K562 (cell line): ENCODE data around the gene WNT3. TPM values are rescaled to one million over a fixed set of nuclear protein-coding genes. Genes with fewer than 3 reads are reported as not detected.
A peak's percentile ranks its signal among the peaks of the same experiment; 100 is the strongest.

Experiments used
- ATAC-seq: fragments of 200-7000 bp; cut with Tn5 transposase; 3 replicates; pipeline ENCODE4 v1.9.1; 2020; ENCODE audit warnings: moderate library complexity
- BruUV-seq: library from RNA; stranded (reverse); fragments of 400-500 nt; replicated peaks from 2 replicates; lab custom pipeline; 2021; lab: Mats Ljungman, UMichigan
- CTCF ChIA-PET: fragments of 300-600 bp; formaldehyde crosslinking; extraction: SDS; loops from one replicate; lab custom pipeline; 2021; ENCODE audit warnings: low intra/inter-chr PET ratio; lab: Yijun Ruan, JAX
- POLR2A ChIA-PET: fragments of 300-600, 350-650 bp; sonication (Branson Sonifier 250); formaldehyde crosslinking; extraction: SDS; loops from one replicate; lab custom pipeline; 2021; ENCODE audit warnings: antibody characterized with exemption, inconsistent platforms; lab: Yijun Ruan, JAX
- DNase-seq, 4 experiments: peaks; one replicate each; pipeline versions ENCODE4 v3.0.0 to v3.0.0-alpha.2; 2011 to 2018; ENCODE audit warnings: low spot score in 3 of 4, mixed read lengths in 3 of 4; ENCODE audit errors: extremely low read depth in 1 of 4
- FAIRE-seq: peaks from 2 replicates; lab custom pipeline; 2011; peaks lifted over from hg19 to GRCh38; lab: Jason Lieb, UNC
- H2AFZ ChIP-seq: 2 replicates; pipeline ENCODE4 v1.6.0; 2011; ENCODE audit warnings: low read depth, low read length, control low read depth, inconsistent platforms
- H3K27ac ChIP-seq: fragments of 200-600 bp; 3 replicates; pipeline ENCODE4 v1.8.0; 2011; ENCODE audit warnings: low read depth, mild to moderate bottlenecking, control low read depth, inconsistent platforms, low read length, moderate library complexity, mixed read lengths; ENCODE audit errors: extremely low read depth
- H3K27me3 ChIP-seq, 2 experiments: fragments of 300-600 bp in 1 of 2; 2 replicates in 1 of 2; 3 replicates in 1 of 2; pipeline versions ENCODE4 v1.6.0 to v1.8.0; 2011; ENCODE audit warnings: inconsistent platforms in 2 of 2, low read length in 2 of 2, mild to moderate bottlenecking in 1 of 2, mixed read lengths in 1 of 2, moderate library complexity in 1 of 2; ENCODE audit not compliant: control insufficient read depth in 2 of 2, insufficient read depth in 2 of 2
- H3K36me3 ChIP-seq: fragments of 300-600 bp; 3 replicates; pipeline ENCODE4 v1.8.0; 2011; ENCODE audit warnings: mild to moderate bottlenecking, low read length, inconsistent platforms; ENCODE audit not compliant: control insufficient read depth, insufficient read depth
- H3K4me1 ChIP-seq, 2 experiments: fragments of 200-600 bp in 1 of 2; replicated peaks in 1 of 2; 2 replicates in 1 of 2; 3 replicates in 1 of 2; pipeline versions ENCODE4 v1.5.1 to v1.8.0; 2011; ENCODE audit warnings: inconsistent platforms in 2 of 2, low read length in 2 of 2, mild to moderate bottlenecking in 1 of 2, mixed read lengths in 1 of 2, moderate library complexity in 1 of 2; ENCODE audit not compliant: control insufficient read depth in 2 of 2, insufficient read depth in 2 of 2
- H3K4me2 ChIP-seq: 2 replicates; pipeline ENCODE4 v1.6.1; 2011; ENCODE audit warnings: low read length, control low read depth, inconsistent platforms, mixed read lengths; ENCODE audit not compliant: insufficient read depth
- H3K4me3 ChIP-seq: fragments of 200-600 bp; sonication (generic), shearing (Covaris generic); 2 replicates; pipeline ENCODE4 v1.5.1; 2016; ENCODE audit warnings: control low read depth, inconsistent platforms
- H3K79me2 ChIP-seq: fragments of 200-600 bp; 3 replicates; pipeline ENCODE4 v1.8.0; 2011; ENCODE audit warnings: low read length, inconsistent platforms; ENCODE audit not compliant: control insufficient read depth, insufficient read depth
- H3K9ac ChIP-seq, 2 experiments: 2 replicates each; pipeline versions ENCODE4 v1.6.0 to v1.6.1; 2011; ENCODE audit warnings: low read depth in 2 of 2, low read length in 2 of 2, control low read depth in 1 of 2, inconsistent platforms in 1 of 2, mild to moderate bottlenecking in 1 of 2, mixed read lengths in 1 of 2; ENCODE audit not compliant: insufficient read depth in 1 of 2
- H3K9me1 ChIP-seq: one replicate; pipeline ENCODE4 v1.6.0; 2011; ENCODE audit warnings: inconsistent platforms, mild to moderate bottlenecking, low read length, moderate library complexity; ENCODE audit not compliant: control insufficient read depth, insufficient read depth
- H3K9me3 ChIP-seq: replicated peaks from 2 replicates; pipeline ENCODE4 v1.5.1; 2011; ENCODE audit warnings: low read depth, low read length, inconsistent platforms; ENCODE audit not compliant: control insufficient read depth, insufficient read depth
- H4K20me1 ChIP-seq: replicated peaks from 2 replicates; pipeline ENCODE4 v1.6.1; 2011; ENCODE audit warnings: low read length, inconsistent platforms, mixed read lengths; ENCODE audit not compliant: control insufficient read depth, insufficient read depth
- BCOR ChIP-seq: fragments of 450-650 bp; IDR thresholded peaks from 2 replicates; pipeline ENCODE4 v1.6.1; 2016
- FOXJ3 ChIP-seq: sonication (generic); formaldehyde crosslinking; IDR thresholded peaks from 2 replicates; pipeline ENCODE4 v1.4.0; 2020; ENCODE audit warnings: mild to moderate bottlenecking, missing genetic modification reagents
- KDM1A ChIP-seq, 2 experiments: fragments of 450-650 bp; IDR thresholded peaks; 2 replicates each; pipeline ENCODE4 v1.6.1; 2016; ENCODE audit warnings: mild to moderate bottlenecking in 2 of 2
- MTA3 ChIP-seq: fragments of 450-650 bp; formaldehyde crosslinking; IDR thresholded peaks from 2 replicates; pipeline ENCODE4 v1.6.1; 2017; ENCODE audit warnings: mild to moderate bottlenecking, borderline replicate concordance
- MXI1 ChIP-seq: IDR thresholded peaks from 2 replicates; pipeline ENCODE4 v1.6.1; 2011; ENCODE audit warnings: low read depth, mild to moderate bottlenecking, improper control_type of control experiment, low read length
- TAF9B ChIP-seq: fragments of 450-650 bp; IDR thresholded peaks from 2 replicates; pipeline ENCODE4 v1.6.1; 2018; ENCODE audit warnings: mild to moderate bottlenecking; ENCODE audit not compliant: partially characterized antibody
- TBL1XR1 ChIP-seq, 2 experiments: IDR thresholded peaks; 2 replicates each; pipeline ENCODE4 v1.6.1; 2012; ENCODE audit warnings: improper control_type of control experiment in 2 of 2, low read length in 2 of 2, mild to moderate bottlenecking in 1 of 2
- ZNF197 ChIP-seq: fragments of 200-800 bp; sonication (Bioruptor generic); IDR thresholded peaks from 2 replicates; pipeline ENCODE4 v1.6.1; 2016; ENCODE audit warnings: low read depth, missing genetic modification characterization, missing compliant biosample characterization
- ZNF764 ChIP-seq: fragments of 250-450 bp; sonication (Bioruptor Pico); IDR thresholded peaks from 2 replicates; pipeline ENCODE4 v1.4.0; 2020; ENCODE audit warnings: low read depth, mild to moderate bottlenecking, moderate library complexity
- WGBS: fragments of 100-300 bp; shearing (Covaris generic); methylation state at CpG from one replicate; pipeline ENCODE4 v1.1.6; 2016; ENCODE audit warnings: low coverage, mixed read lengths; ENCODE audit not compliant: insufficient coverage; ENCODE audit errors: missing lambda C conversion rate; 5-methylcytosine and 5-hydroxymethylcytosine counted together
- in situ Hi-C: fragments of 300-500 bp; cut with MboI; formaldehyde crosslinking; loops from 4 replicates; pipeline ENCODE4 v1.15.0; 2018; ENCODE audit warnings: inconsistent platforms, mixed read lengths
- intact Hi-C: fragments of 100-400 bp; cut with micrococcal nuclease; formaldehyde crosslinking; loops from 2 replicates; pipeline ENCODE4 v1.14.2; 2022
- polyA plus RNA-seq, 8 experiments: library from polyadenylated mRNA; depleted of rRNA in 4 of 8; stranded (reverse) in 5 of 8; unstranded in 3 of 8; fragments of >200 nt; fragmentation: Nextera tagmentation in 2 of 8; fragmentation: Illumina TruSeq in 1 of 8; extraction: Ambion mirVana in 2 of 8; extraction: Trizol in 1 of 8; gene quantifications; 2 replicates each; pipeline versions ENCODE4 v1.2.1 to v1.2.3, GENCODE V29; 2011 to 2014; ENCODE audit warnings: inconsistent platforms in 1 of 8, missing spikeins in 1 of 8
- total RNA-seq, 7 experiments: library from RNA; depleted of rRNA in 6 of 7; stranded (reverse); fragments of >200 nt in 6 of 7; fragmentation: Illumina TruSeq in 2 of 7; extraction: Trizol in 2 of 7; gene quantifications; 2 replicates each; pipeline versions ENCODE4 v1.2.1 to v1.2.3, GENCODE V29; 2011 to 2021; ENCODE audit warnings: low replicate concordance in 1 of 7
- TF ChIP-seq, protein P1 (sequence below): fragments of 250-450 bp; sonication (Bioruptor Pico); IDR thresholded peaks from 2 replicates; pipeline ENCODE4 v1.4.0; 2020; ENCODE audit warnings: borderline replicate concordance

Gene WNT3
- total and polyA plus RNA-seq, 9 of the 15 experiments (the other 6 are each of a cell fraction or from before 2014, with no cell fraction given) = 1.5 to 6.1 (median 3.3) TPM

- TF ChIP-seq MTA3 = no peak
Measured at GRCh38 chr17:46847204-46848191, 29.0 kb upstream of the WNT3 start (continued).

- Histone ChIP-seq H3K27me3 (peaks cover 2 to 14% of the 10 kb centered on the region in 2 experiments; a peak in 3 of 5 replicates), H3K4me1 (peaks cover 0 to 9% of the 10 kb centered on the region in 2 experiments; a peak in 4 of 5 replicates), H3K9me3 (peaks cover 3% of the 10 kb centered on the region), H3K4me3 (no peak overlapping the region), H4K20me1 (no peaks in the 10 kb centered on the region), H3K36me3 (no peaks in the 10 kb centered on the region), H3K4me2 (no peak overlapping the region), H3K9me1 (no peaks in the 10 kb centered on the region), H3K27ac (no peak overlapping the region), H3K9ac (no peak overlapping the region), H2AFZ (no peak overlapping the region), H3K79me2 (no peaks in the 10 kb centered on the region)
- 10% methylated on average over 3 of the region's 3 CpGs for WGBS
- intact Hi-C loops (loop anchor here (5.0 kb wide), 1 partner anchor 164 kb away; no protein-coding TSS in a partner anchor), in situ Hi-C loops (loop anchor here (25.0 kb wide), 2 partner anchors 206 to 856 kb away; partner anchors contain the start of gene STH)
- FAIRE-seq = peak; percentile 23
- no peak for ATAC-seq
- ChIA-PET CTCF (interaction anchor here (1.5 to 1.7 kb wide), 2 partner anchors 97 to 158 kb away, joined by 4 to 7 read pairs; no protein-coding TSS in a partner anchor), POLR2A (interaction anchor here (0.7 kb wide), 1 partner anchor 106 kb away, joined by 4 read pairs; no protein-coding TSS in a partner anchor)
- no TSS peak for BruUV-seq
- DNase-seq = peak in 3 of 4 experiments; percentile 38 to 69 (median 65)
- TF ChIP-seq MXI1 (no peak), ZNF197 (no peak), ZNF764 (peak; percentile 99), BCOR (0 out of 2 replicates have a peak, but pooled peaks have one; percentile 8), TAF9B (no peak), FOXJ3 (CRISPR knock-in tag) (no peak), KDM1A (IDR thresholded peaks at IDR 0.05) (peak in 1 of 2 experiments; percentile 19; a peak in 1 of 4 replicates), TBL1XR1 (IDR thresholded peaks at IDR 0.05; ENCODE audit: low read length in 2 of 2) (no peak)
- TF ChIP-seq, protein P1, sequence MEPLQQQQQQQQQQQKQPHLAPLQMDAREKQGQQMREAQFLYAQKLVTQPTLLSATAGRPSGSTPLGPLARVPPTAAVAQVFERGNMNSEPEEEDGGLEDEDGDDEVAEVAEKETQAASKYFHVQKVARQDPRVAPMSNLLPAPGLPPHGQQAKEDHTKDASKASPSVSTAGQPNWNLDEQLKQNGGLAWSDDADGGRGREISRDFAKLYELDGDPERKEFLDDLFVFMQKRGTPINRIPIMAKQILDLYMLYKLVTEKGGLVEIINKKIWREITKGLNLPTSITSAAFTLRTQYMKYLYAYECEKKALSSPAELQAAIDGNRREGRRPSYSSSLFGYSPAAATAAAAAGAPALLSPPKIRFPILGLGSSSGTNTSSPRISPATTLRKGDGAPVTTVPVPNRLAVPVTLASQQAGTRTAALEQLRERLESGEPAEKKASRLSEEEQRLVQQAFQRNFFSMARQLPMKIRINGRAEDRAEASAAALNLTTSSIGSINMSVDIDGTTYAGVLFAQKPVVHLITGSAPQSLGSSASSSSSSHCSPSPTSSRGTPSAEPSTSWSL (CRISPR knock-in tag) = no peak
Measured at GRCh38 chr17:46842835-46843234, 24.3 kb upstream of the WNT3 start.
